HUES48 (cell line): ENCODE data around the gene TUB.

Source experiments
- H3K27ac ChIP-seq: one replicate; pipeline ENCODE4 v1.7.0; 2013; ENCODE audit warnings: low read depth, low read length, inconsistent platforms
- H3K27me3 ChIP-seq: 2 replicates; pipeline ENCODE4 v1.6.1; 2013; ENCODE audit warnings: mild to moderate bottlenecking, low read length; ENCODE audit not compliant: control insufficient read depth, insufficient read depth
- H3K36me3 ChIP-seq: 2 replicates; pipeline ENCODE4 v1.6.1; 2013; ENCODE audit warnings: low read length; ENCODE audit not compliant: control insufficient read depth, insufficient read depth
- H3K4me1 ChIP-seq: 2 replicates; pipeline ENCODE4 v1.6.1; 2013; ENCODE audit warnings: mild to moderate bottlenecking, low read length; ENCODE audit not compliant: control insufficient read depth, insufficient read depth
- H3K4me3 ChIP-seq: 2 replicates; pipeline ENCODE4 v1.5.1; 2013; ENCODE audit warnings: mild to moderate bottlenecking, low read depth, low read length
- H3K9ac ChIP-seq: 2 replicates; pipeline ENCODE4 v1.6.1; 2013; ENCODE audit warnings: mild to moderate bottlenecking, low read depth, low read length, moderate library complexity
- H3K9me3 ChIP-seq: 2 replicates; pipeline ENCODE4 v1.6.1; 2013; ENCODE audit warnings: low read length; ENCODE audit not compliant: control insufficient read depth, insufficient read depth

The TUB gene

DNA sequence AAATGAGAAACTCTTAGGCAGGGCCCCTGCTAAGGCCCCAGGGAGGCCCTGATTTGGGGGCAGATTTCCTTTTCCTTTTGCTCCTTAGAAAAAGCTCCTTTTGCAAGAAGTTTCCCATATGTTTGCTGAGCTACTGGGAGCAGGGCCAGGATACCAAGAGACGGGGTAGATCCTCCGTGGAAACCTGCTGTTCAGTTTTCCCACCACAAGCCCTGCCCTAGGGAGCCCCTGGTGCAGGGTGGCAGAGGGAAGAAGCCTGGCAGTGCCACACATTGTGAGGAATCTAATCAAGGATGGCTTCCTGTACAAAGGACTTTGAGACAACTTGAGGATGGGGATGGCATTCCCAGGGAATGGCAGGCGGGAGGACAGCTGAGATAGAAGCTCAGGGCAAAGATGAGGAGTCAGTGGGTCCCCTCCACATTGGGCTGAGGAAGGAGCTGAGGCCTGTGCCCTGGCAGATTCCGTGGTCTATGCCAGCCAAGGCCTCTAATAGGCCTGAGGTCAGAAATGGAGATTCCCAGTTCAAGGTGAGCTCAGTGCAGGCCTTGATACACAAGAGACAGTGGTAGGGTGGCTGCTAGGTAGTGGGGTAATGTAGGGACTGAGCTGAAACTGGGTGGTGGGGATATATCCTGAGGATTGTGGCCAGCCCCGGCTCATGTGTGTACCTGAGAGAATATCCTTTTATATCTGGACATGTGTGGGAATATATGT, 15.0 kb downstream of the TUB start:
- Histone ChIP-seq H3K27ac (no peak overlapping the region), H3K36me3 (peaks cover 48% of the 10 kb centered on the region), H3K4me1 (no peaks in the 10 kb centered on the region), H3K27me3 (no peaks in the 10 kb centered on the region), H3K4me3 (no peak overlapping the region), H3K9me3 (no peaks in the 10 kb centered on the region), H3K9ac (no peak overlapping the region)

DNA sequence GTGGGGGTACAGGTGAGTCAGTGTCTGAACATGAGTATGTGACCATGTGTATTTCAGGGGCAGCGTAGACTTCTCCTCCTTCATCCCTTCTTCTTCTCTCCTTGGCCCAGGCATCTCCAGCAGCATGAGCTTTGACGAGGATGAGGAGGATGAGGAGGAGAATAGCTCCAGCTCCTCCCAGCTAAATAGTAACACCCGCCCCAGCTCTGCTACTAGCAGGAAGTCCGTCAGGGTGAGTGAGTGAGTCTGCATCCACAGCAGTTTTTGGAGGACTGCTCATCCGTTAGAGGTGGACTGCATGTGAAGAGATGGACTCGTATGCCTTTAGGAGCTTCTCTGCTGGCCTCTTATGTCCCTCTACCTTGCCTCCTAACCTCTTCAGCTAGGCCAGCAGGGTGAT, 15.6 kb downstream of the TUB start:
- Histone ChIP-seq H3K4me1 (no peaks in the 10 kb centered on the region), H3K36me3 (peaks cover 54% of the 10 kb centered on the region), H3K27ac (no peak overlapping the region)

DNA sequence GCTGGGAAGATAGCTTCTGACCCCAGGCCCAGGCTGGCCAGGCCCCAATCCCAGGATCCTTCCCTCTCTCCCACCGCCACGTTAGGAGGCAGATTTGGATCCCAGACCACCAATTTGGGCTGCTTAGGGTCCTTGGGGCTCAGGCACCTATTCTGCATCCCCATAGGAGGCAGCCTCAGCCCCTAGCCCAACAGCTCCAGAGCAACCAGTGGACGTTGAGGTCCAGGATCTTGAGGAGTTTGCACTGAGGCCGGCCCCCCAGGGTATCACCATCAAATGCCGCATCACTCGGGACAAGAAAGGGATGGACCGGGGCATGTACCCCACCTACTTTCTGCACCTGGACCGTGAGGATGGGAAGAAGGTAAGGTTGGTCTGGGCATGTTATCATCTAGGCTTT, 16.1 kb downstream of the TUB start:
- H3K36me3 ChIP-seq = peaks cover 55% of the 10 kb centered on the region
- H3K4me1 ChIP-seq = no peaks in the 10 kb centered on the region
- H3K27me3 ChIP-seq = no peaks in the 10 kb centered on the region
- H3K9ac ChIP-seq = no peak overlapping the region
- H3K27ac ChIP-seq = no peak overlapping the region
- H3K4me3 ChIP-seq = no peak overlapping the region
- no peaks in the 10 kb centered on the region for H3K9me3 ChIP-seq

More for the DNA sequence above, 15.6 kb downstream of the TUB start:
- Histone ChIP-seq H3K27me3 (no peaks in the 10 kb centered on the region), H3K9ac (no peak overlapping the region), H3K4me3 (no peak overlapping the region), H3K9me3 (no peaks in the 10 kb centered on the region)

DNA sequence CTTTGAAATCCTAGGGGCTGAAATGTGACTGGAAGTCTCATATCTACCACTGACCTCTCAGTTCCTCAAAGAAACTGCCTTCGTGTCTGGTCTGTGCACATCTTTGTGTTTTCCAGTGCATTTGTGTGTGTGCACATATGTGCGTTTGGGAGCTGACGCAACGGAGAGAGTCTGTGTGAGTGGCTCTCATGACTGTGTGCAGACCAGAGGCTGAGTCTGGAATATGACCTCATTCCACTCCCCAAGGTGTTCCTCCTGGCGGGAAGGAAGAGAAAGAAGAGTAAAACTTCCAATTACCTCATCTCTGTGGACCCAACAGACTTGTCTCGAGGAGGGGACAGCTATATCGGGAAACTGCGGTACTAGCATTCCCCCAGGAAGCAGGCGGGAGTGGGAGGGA, 16.5 kb downstream of the TUB start:
- H3K27me3 ChIP-seq = no peaks in the 10 kb centered on the region
- peaks cover 59% of the 10 kb centered on the region for H3K36me3 ChIP-seq
- H3K4me1 ChIP-seq = no peaks in the 10 kb centered on the region
- no peak overlapping the region for H3K4me3 ChIP-seq
- H3K27ac ChIP-seq = no peak overlapping the region
- H3K9me3 ChIP-seq = no peaks in the 10 kb centered on the region
- H3K9ac ChIP-seq = no peak overlapping the region

- no peaks in the 10 kb centered on the region for H3K4me1 ChIP-seq
- H3K27ac ChIP-seq = no peak overlapping the region
- no peaks in the 10 kb centered on the region for H3K27me3 ChIP-seq
- no peaks in the 10 kb centered on the region for H3K9me3 ChIP-seq
- no peak overlapping the region for H3K9ac ChIP-seq
- no peak overlapping the region for H3K4me3 ChIP-seq
- peaks cover 62% of the 10 kb centered on the region for H3K36me3 ChIP-seq
Observed at GRCh38 chr11:8097926-8098325, 16.9 kb downstream of the TUB start.

GRCh38 chr11:8098361-8098760, 17.4 kb downstream of the TUB start:
- peaks cover 62% of the 10 kb centered on the region for H3K36me3 ChIP-seq
- no peak overlapping the region for H3K9ac ChIP-seq
- no peaks in the 10 kb centered on the region for H3K27me3 ChIP-seq
- no peaks in the 10 kb centered on the region for H3K9me3 ChIP-seq
- no peaks in the 10 kb centered on the region for H3K4me1 ChIP-seq
- H3K4me3 ChIP-seq = no peak overlapping the region
- no peak overlapping the region for H3K27ac ChIP-seq

- H3K9me3 ChIP-seq = no peaks in the 10 kb centered on the region
- H3K4me1 ChIP-seq = no peaks in the 10 kb centered on the region
- no peak overlapping the region for H3K9ac ChIP-seq
- peaks cover 67% of the 10 kb centered on the region for H3K36me3 ChIP-seq
- H3K27me3 ChIP-seq = no peaks in the 10 kb centered on the region
- H3K27ac ChIP-seq = no peak overlapping the region
- no peak overlapping the region for H3K4me3 ChIP-seq
Observed at GRCh38 chr11:8098879-8099278, 17.9 kb downstream of the TUB start.

DNA sequence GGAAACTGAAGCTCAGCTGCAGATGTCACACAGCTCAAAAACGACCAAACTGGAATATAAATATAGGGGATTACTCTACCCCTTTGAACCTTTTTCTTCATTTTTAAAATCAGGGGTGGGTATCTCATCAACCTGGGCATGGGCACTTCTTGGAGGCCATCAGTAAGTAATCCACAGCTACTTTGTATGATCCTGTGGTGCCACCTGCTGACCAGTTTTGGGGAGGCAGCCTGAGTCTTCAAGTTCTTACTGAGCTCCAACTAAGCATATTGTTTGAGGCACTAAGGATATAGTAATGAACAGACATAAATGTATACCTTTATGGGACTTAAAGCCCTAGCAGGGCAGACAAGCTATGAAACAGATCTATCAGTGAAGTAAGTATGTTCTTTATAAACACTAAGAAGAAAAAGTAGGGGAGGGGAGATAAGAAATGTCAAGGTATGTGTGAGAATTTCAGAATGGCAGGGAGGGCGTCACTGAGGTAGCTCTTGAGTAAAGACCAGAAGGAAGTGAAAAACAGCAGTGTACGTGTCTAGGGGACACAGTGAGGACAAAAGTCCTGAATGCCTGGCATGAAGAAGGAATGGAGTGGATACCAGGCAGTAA, 18.4 kb downstream of the TUB start:
- Histone ChIP-seq H3K9ac (no peak overlapping the region), H3K36me3 (peaks cover 67% of the 10 kb centered on the region), H3K9me3 (no peaks in the 10 kb centered on the region), H3K27me3 (no peaks in the 10 kb centered on the region), H3K4me1 (no peaks in the 10 kb centered on the region), H3K27ac (no peak overlapping the region), H3K4me3 (no peak overlapping the region)

DNA sequence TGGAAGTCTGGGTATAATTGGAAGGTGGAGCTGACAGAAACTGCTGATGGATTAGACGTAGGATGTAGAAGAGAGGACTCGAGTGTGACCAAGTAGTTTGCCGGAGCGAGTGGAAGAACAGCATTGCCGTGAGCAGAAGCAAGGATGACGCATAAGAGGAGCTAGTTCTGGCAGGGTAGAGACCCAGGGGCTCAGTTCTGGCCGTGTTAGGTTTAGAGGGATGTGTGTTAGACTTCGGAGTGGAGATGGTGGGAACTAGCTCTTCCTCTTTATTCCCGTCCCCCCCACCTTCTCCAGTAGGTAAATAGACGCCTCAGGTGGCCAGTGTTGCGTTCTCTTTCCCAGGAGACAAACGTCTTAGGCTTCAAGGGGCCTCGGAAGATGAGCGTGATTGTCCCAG, 19.1 kb downstream of the TUB start:
- H3K4me3 ChIP-seq = no peak overlapping the region
- no peak overlapping the region for H3K27ac ChIP-seq
- H3K9me3 ChIP-seq = no peaks in the 10 kb centered on the region
- H3K27me3 ChIP-seq = no peaks in the 10 kb centered on the region
- no peaks in the 10 kb centered on the region for H3K4me1 ChIP-seq
- peaks cover 71% of the 10 kb centered on the region for H3K36me3 ChIP-seq
- H3K9ac ChIP-seq = no peak overlapping the region

GRCh38 chr11:8100605-8101004, 19.6 kb downstream of the TUB start:
- Histone ChIP-seq H3K9ac (no peak overlapping the region), H3K27me3 (no peaks in the 10 kb centered on the region), H3K9me3 (no peaks in the 10 kb centered on the region), H3K27ac (no peak overlapping the region), H3K4me3 (no peak overlapping the region), H3K4me1 (no peaks in the 10 kb centered on the region), H3K36me3 (peaks cover 74% of the 10 kb centered on the region)

DNA sequence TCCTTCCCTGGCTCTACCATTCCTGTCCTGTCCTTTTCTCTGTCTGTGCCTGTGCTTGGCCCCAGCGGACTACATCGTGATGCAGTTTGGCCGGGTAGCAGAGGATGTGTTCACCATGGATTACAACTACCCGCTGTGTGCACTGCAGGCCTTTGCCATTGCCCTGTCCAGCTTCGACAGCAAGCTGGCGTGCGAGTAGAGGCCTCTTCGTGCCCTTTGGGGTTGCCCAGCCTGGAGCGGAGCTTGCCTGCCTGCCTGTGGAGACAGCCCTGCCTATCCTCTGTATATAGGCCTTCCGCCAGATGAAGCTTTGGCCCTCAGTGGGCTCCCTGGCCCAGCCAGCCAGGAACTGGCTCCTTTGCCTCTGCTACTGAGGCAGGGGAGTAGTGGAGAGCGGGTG, 20.4 kb downstream of the TUB start:
- H3K4me1 ChIP-seq = no peaks in the 10 kb centered on the region
- no peak overlapping the region for H3K27ac ChIP-seq
- H3K9me3 ChIP-seq = no peaks in the 10 kb centered on the region
- H3K27me3 ChIP-seq = no peaks in the 10 kb centered on the region
- H3K9ac ChIP-seq = no peak overlapping the region
- no peak overlapping the region for H3K4me3 ChIP-seq
- peaks cover 80% of the 10 kb centered on the region for H3K36me3 ChIP-seq
